ENCODE results near the gene TPD52L1.

TPD52L1 gene

GRCh38 chr6:125264476-125264875 is 110.9 kb downstream of the TPD52L1 start:
- no peak for TF ChIP-seq CTCF (IDR thresholded peaks at IDR 0.05; ENCODE audit: insufficient read depth, missing control alignments)
- FAIRE-seq (no peak), DNase-seq (ENCODE audit: insufficient read length, low spot score) (no peak)

DNA sequence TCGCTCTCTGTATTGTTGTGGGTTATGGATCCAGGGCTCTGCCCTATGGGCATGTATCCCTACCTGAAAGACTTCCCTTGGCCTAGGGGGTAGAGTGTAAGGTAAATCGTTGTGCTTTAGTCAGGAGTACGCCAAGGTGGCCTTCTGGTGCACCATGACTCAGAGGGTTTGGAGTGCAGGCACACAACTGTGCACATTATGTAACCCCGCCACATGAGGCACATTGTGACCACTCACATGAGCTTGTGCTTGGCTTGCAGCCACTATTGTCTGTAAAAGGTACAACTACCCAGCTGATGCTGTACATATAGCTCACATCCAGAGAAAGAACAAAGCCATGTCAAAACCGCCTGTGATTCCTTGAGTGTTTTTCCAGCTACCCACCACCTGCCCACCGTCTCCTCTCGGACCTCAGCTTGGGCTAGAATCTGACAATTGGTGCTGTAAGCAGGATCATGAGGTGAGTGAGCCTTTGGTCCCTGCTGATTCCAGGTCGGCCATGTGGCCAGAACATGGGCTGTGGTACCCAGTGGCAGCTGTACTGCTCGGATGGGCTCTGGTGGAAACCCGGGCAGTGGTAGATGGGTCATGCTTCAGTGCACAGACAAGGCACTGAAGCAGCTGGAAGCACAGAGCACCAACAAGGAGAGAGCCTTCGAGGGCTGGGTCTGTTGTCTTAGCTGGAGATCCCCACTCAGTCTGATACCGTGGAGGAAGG is 114.4 kb downstream of the TPD52L1 start:
- no peak for DNase-seq (ENCODE audit: insufficient read length, low spot score)

GRCh38 chr6:125268765-125269164 is 115.2 kb downstream of the TPD52L1 start:
- no peak for TF ChIP-seq CTCF (IDR thresholded peaks at IDR 0.05; ENCODE audit: insufficient read depth, missing control alignments)
- no peak for DNase-seq (ENCODE audit: insufficient read length, low spot score)
- FAIRE-seq, result no peak

More for the DNA sequence above, 114.4 kb downstream of the TPD52L1 start:
- no peak for FAIRE-seq
- TF ChIP-seq CTCF (IDR thresholded peaks at IDR 0.05; ENCODE audit: insufficient read depth, missing control alignments), result no peak

GRCh38 chr6:125269328-125269985 is 115.9 kb downstream of the TPD52L1 start:
- FAIRE-seq, result no peak
- no peak for DNase-seq (ENCODE audit: insufficient read length, low spot score)
- TF ChIP-seq CTCF (IDR thresholded peaks at IDR 0.05; ENCODE audit: insufficient read depth, missing control alignments), result no peak

DNA sequence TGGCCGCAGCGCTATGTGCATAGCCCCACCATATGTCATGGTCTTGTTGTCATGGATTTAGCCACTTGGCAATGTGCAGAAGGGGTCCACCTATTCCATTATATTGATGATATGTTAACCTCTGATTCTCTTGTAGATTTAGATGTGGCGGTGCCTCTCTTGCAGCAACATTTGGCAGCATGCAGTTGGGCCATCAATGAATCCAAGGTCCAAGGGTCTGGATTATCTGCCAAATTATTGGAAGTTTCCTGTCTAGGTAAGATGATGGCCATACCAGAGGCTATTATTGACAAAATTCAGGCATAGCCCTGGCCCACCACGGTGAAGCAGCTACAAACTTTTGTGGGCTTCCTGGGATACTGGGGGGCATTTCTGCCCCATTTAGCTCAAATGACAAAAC is 116.8 kb downstream of the TPD52L1 start:
- DNase-seq (ENCODE audit: insufficient read length, low spot score) (no peak), FAIRE-seq (no peak)
- no peak for TF ChIP-seq CTCF (IDR thresholded peaks at IDR 0.05; ENCODE audit: insufficient read depth, missing control alignments)

- FAIRE-seq, result no peak
- DNase-seq (ENCODE audit: insufficient read length, low spot score), result no peak
- no peak for TF ChIP-seq CTCF (IDR thresholded peaks at IDR 0.05; ENCODE audit: insufficient read depth, missing control alignments)
These were observed 118.0 kb downstream of the TPD52L1 start for GRCh38 chr6:125271486-125272159.
